GM12878 (cell line): ENCODE results near the gene FITM1.

Experiments used
- ATF7 ChIP-seq: fragments of 450-650 bp; IDR thresholded peaks from 2 replicates; pipeline ENCODE4 v1.6.1; 2016; ENCODE audit warnings: low read depth, mild to moderate bottlenecking
- BHLHE40 ChIP-seq, 2 experiments: fragments of 450-650 bp in 1 of 2; IDR thresholded peaks; 2 replicates each; pipeline ENCODE4 v1.6.1; 2011 to 2017; ENCODE audit warnings: low read depth in 2 of 2, borderline replicate concordance in 1 of 2, improper control_type of control experiment in 1 of 2, low read length in 1 of 2, mild to moderate bottlenecking in 1 of 2
- CBX5 ChIP-seq: sonication (generic); IDR thresholded peaks from 2 replicates; pipeline ENCODE4 v1.6.1; 2016; ENCODE audit warnings: low read depth, moderate library complexity, mild to moderate bottlenecking, inconsistent platforms
- CTCF ChIP-seq, 3 experiments: IDR thresholded peaks in 2 of 3; conservative IDR thresholded peaks in 1 of 3; 2 replicates each; pipeline ENCODE4 v1.5.1; 2011; ENCODE audit warnings: low read depth in 3 of 3, low read length in 3 of 3, mild to moderate bottlenecking in 3 of 3, control low read depth in 2 of 3, moderate library complexity in 2 of 3, inconsistent platforms in 1 of 3, mixed read lengths in 1 of 3; ENCODE audit not compliant: control insufficient read depth in 2 of 3, insufficient read depth in 1 of 3; ENCODE audit errors: extremely low read depth in 1 of 3
- GATAD2B ChIP-seq: fragments of 450-650 bp; conservative IDR thresholded peaks from 2 replicates; pipeline ENCODE4 v1.6.1; 2017; ENCODE audit warnings: low read depth, mild to moderate bottlenecking, moderate library complexity
- MTA3 ChIP-seq: IDR thresholded peaks from 2 replicates; pipeline ENCODE4 v1.6.1; 2012; ENCODE audit warnings: low read length, inconsistent platforms, borderline replicate concordance
- POLR2A ChIP-seq: IDR thresholded peaks from 2 replicates; pipeline ENCODE4 v1.6.1; 2011; ENCODE audit warnings: low read depth, mild to moderate bottlenecking, low read length
- REST ChIP-seq: IDR thresholded peaks from 2 replicates; pipeline ENCODE4 v1.6.1; 2012; ENCODE audit warnings: mild to moderate bottlenecking, low read depth, low read length
- TAF1 ChIP-seq: IDR thresholded peaks from 2 replicates; pipeline ENCODE4 v1.6.1; 2011; ENCODE audit warnings: mild to moderate bottlenecking, low read depth, low read length, borderline replicate concordance

GRCh38 chr14:24160499-24160849 is 30.0 kb downstream of the FITM1 start:
- TF ChIP-seq MTA3, result no peak
- no peak for TF ChIP-seq POLR2A
- TF ChIP-seq BHLHE40 (IDR thresholded peaks at IDR 0.05; ENCODE audit: borderline replicate concordance in 1 of 2, low read depth in 2 of 2, low read length in 1 of 2), result no peak
- no peak for TF ChIP-seq TAF1
- TF ChIP-seq GATAD2B, result no peak
- no peak for TF ChIP-seq ATF7
- TF ChIP-seq CBX5, result no peak
- no peak for TF ChIP-seq REST
- no peak for TF ChIP-seq CTCF (IDR thresholded peaks at IDR 0.05 in 2 of 3, conservative IDR thresholded peaks at IDR 0.05 in 1 of 3; ENCODE audit: control insufficient read depth in 2 of 3, extremely low read depth in 1 of 3, insufficient read depth in 1 of 3, low read depth in 3 of 3, low read length in 3 of 3)
